NCI-H2081 (cell line): ENCODE measurements around the gene TRIM38.
"Not testable (repeated sequence)": the region's sequence is repeated elsewhere in the genome, so short reads cannot be mapped to it uniquely, and the experiment has no call there.

ENCODE experiments used
- DNase-seq, 2 experiments: peaks; one replicate each; lab custom pipeline; 2025; lab: John Stamatoyannopoulos, UW

Gene TRIM38

GRCh38 chr6:26006086-26006939 is 43.7 kb downstream of the TRIM38 start:
- DNase-seq = no peak

GRCh38 chr6:26006940-26007305 is 44.3 kb downstream of the TRIM38 start:
- not testable (repeated sequence) for DNase-seq

GRCh38 chr6:26008470-26008869 is 45.9 kb downstream of the TRIM38 start:
- no peak for DNase-seq

GRCh38 chr6:26009817-26010216 is 47.2 kb downstream of the TRIM38 start:
- DNase-seq = no peak

GRCh38 chr6:26012061-26012460 is 49.5 kb downstream of the TRIM38 start:
- no peak for DNase-seq

- not testable (repeated sequence) for DNase-seq
These were observed 51.8 kb downstream of the TRIM38 start for GRCh38 chr6:26014386-26014785.

GRCh38 chr6:26016245-26016962 is 53.8 kb downstream of the TRIM38 start:
- DNase-seq = no peak

- DNase-seq = no peak
These were observed 54.5 kb downstream of the TRIM38 start for GRCh38 chr6:26016963-26017631.

GRCh38 chr6:26017632-26017966 is 55.0 kb downstream of the TRIM38 start:
- DNase-seq = no peak

GRCh38 chr6:26019261-26019830 is 56.7 kb downstream of the TRIM38 start:
- DNase-seq = no peak

GRCh38 chr6:26019967-26020328 is 57.3 kb downstream of the TRIM38 start:
- no peak for DNase-seq

GRCh38 chr6:26020329-26021000 is 57.9 kb downstream of the TRIM38 start:
- peak; percentile 48 to 75 for DNase-seq

GRCh38 chr6:26021001-26021349 is 58.4 kb downstream of the TRIM38 start:
- DNase-seq = peak; percentile 57 to 76

GRCh38 chr6:26021350-26022131 is 58.9 kb downstream of the TRIM38 start:
- DNase-seq = peak; percentile 87 to 93

GRCh38 chr6:26022132-26022472 is 59.5 kb downstream of the TRIM38 start:
- DNase-seq = peak; percentile 47 to 77

GRCh38 chr6:26022737-26023136 is 60.1 kb downstream of the TRIM38 start:
- no peak for DNase-seq

GRCh38 chr6:26024651-26025046 is 62.0 kb downstream of the TRIM38 start:
- DNase-seq = no peak

GRCh38 chr6:26025047-26025893 is 62.7 kb downstream of the TRIM38 start:
- DNase-seq = no peak

- DNase-seq = peak; percentile 96
These were observed 63.6 kb downstream of the TRIM38 start for GRCh38 chr6:26025894-26026832.
